HepG2 (cell line): Measurements from ENCODE around the gene TMEM86B. TPM values are rescaled to one million over a fixed set of nuclear protein-coding genes. Genes with fewer than 3 reads are reported as not detected.

Experiments used
- ATM ChIP-seq: fragments of 450-650 bp; IDR thresholded peaks from 2 replicates; pipeline ENCODE4 v1.7.1; 2017; ENCODE audit warnings: mild to moderate bottlenecking, borderline replicate concordance
- ELF3 ChIP-seq: IDR thresholded peaks from 2 replicates; pipeline ENCODE4 v1.6.1; 2016; ENCODE audit warnings: missing genetic modification reagents, missing compliant biosample characterization
- HMG20A ChIP-seq: IDR thresholded peaks from 2 replicates; pipeline ENCODE4 v1.6.1; 2016; ENCODE audit warnings: borderline replicate concordance
- HOXA3 ChIP-seq: sonication (generic); formaldehyde crosslinking; IDR thresholded peaks from 2 replicates; pipeline ENCODE4 v1.5.0; 2020; ENCODE audit warnings: missing genetic modification reagents
- KDM5A ChIP-seq: fragments of 200-600 bp; sonication (generic); IDR thresholded peaks from 2 replicates; pipeline ENCODE4 v1.7.0; 2018; ENCODE audit warnings: antibody characterized with exemption, mild to moderate bottlenecking, low read length, borderline replicate concordance
- KLF11 ChIP-seq: IDR thresholded peaks from 2 replicates; pipeline ENCODE4 v1.6.1; 2016; ENCODE audit warnings: missing compliant biosample characterization
- MAFK ChIP-seq, 2 experiments: IDR thresholded peaks in 1 of 2; conservative IDR thresholded peaks in 1 of 2; 2 replicates each; pipeline ENCODE4 v1.6.1; 2011; ENCODE audit warnings: improper control_type of control experiment in 2 of 2, low read length in 2 of 2
- NR2F6 ChIP-seq, 2 experiments: IDR thresholded peaks; 2 replicates each; pipeline ENCODE4 v1.6.1; 2016; ENCODE audit warnings: antibody characterized with exemption in 1 of 2, mild to moderate bottlenecking in 1 of 2
- PHF21A ChIP-seq: sonication (generic); formaldehyde crosslinking; IDR thresholded peaks from 2 replicates; pipeline ENCODE4 v1.5.0; 2020; ENCODE audit warnings: mild to moderate bottlenecking, missing genetic modification reagents
- SPEN ChIP-seq: sonication (generic); formaldehyde crosslinking; IDR thresholded peaks from 2 replicates; pipeline ENCODE4 v1.5.1; 2020; ENCODE audit warnings: low read depth, mild to moderate bottlenecking, missing genetic modification reagents
- ZFP37 ChIP-seq: sonication (generic); formaldehyde crosslinking; IDR thresholded peaks from 2 replicates; pipeline ENCODE4 v1.4.0; 2020; ENCODE audit warnings: missing genetic modification reagents, borderline replicate concordance
- ZNF703 ChIP-seq: sonication (generic); formaldehyde crosslinking; IDR thresholded peaks from 2 replicates; pipeline ENCODE4 v1.5.1; 2020; ENCODE audit warnings: missing genetic modification reagents, mild to moderate bottlenecking, moderate library complexity, borderline replicate concordance
- polyA plus RNA-seq, 8 experiments: library from polyadenylated mRNA; depleted of rRNA in 3 of 8; stranded (reverse) in 7 of 8; unstranded in 1 of 8; fragments of >200 nt; fragmentation: Illumina TruSeq in 4 of 8; extraction: Trizol in 4 of 8; gene quantifications; 2 replicates each; pipeline versions ENCODE4 v1.2.1 to v1.2.3, GENCODE V29; 2011 to 2016; ENCODE audit warnings: low read depth in 4 of 8, missing spikeins in 1 of 8, mixed read lengths in 1 of 8; ENCODE audit not compliant: insufficient read depth in 1 of 8
- total RNA-seq, 5 experiments: library from RNA; depleted of rRNA; stranded (reverse); fragments of >200 nt; fragmentation: Illumina TruSeq; extraction: Trizol; gene quantifications; 2 replicates each; pipeline ENCODE4 v1.2.3, GENCODE V29; 2016; ENCODE audit warnings: low read depth in 1 of 5
- TF ChIP-seq, protein P1 (sequence below): sonication (generic); formaldehyde crosslinking; IDR thresholded peaks from 2 replicates; pipeline ENCODE4 v1.5.0; 2020; ENCODE audit warnings: mild to moderate bottlenecking, missing genetic modification reagents, borderline replicate concordance
- TF ChIP-seq, protein P2 (sequence below): sonication (generic); formaldehyde crosslinking; IDR thresholded peaks from 2 replicates; pipeline ENCODE4 v1.4.0; 2020; ENCODE audit warnings: mild to moderate bottlenecking, missing genetic modification reagents
- TF ChIP-seq, protein P3 (sequence below): IDR thresholded peaks from 2 replicates; pipeline ENCODE4 v1.6.1; 2018; ENCODE audit warnings: missing genetic modification reagents, mild to moderate bottlenecking, missing compliant biosample characterization
- TF ChIP-seq, protein P4 (sequence below): sonication (generic); formaldehyde crosslinking; IDR thresholded peaks from 2 replicates; pipeline ENCODE4 v1.9.0; 2021; ENCODE audit warnings: mild to moderate bottlenecking, missing genetic modification reagents

Gene TMEM86B
- total and polyA plus RNA-seq, 2 of the 13 experiments (the other 11 are each of a cell fraction or from before 2014, with no cell fraction given), result 7.7 to 9.6 TPM

DNA sequence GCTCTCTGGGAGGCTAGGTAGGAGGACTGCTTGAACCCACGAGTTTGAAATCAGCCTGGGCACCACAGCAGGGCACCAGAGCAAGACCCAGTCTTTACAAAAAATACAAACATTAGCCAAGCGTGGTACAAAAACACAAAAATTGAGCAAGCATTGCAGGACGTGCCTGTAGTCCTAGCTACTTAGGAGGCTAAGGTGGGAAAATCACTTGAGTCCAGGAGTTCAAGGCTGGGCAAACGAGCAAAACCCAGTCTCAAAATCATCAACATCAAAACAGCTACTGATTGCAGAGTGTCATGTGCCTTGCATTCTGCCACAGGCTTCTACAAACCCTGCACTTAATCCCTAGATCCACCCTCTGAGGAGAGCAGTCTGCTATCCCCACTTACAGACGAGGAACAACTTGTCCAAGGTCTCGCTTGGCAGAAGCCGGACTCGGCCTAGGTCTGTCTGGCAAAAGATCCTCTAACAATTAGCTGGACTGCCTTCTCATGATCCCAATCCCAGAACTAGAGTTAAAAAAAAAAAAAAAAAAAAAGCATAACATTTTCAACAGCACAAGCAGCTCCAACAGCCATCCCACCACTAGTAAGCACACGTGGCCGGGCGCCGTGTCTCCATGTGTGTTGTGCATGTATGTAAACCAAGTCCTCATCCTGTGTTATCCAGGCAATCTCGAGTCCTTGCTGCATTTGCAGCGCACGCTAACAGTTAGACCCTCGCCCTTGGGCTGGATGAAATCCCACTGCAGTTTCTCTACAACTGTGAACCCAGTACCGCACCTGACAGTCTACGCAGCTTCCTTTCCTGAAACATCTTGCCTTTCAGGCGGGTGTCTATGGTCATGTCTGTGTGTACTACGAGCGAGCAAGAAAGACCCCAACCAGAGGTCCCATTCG is 28.2 kb upstream of the TMEM86B start (continued):
- TF ChIP-seq, protein P1, sequence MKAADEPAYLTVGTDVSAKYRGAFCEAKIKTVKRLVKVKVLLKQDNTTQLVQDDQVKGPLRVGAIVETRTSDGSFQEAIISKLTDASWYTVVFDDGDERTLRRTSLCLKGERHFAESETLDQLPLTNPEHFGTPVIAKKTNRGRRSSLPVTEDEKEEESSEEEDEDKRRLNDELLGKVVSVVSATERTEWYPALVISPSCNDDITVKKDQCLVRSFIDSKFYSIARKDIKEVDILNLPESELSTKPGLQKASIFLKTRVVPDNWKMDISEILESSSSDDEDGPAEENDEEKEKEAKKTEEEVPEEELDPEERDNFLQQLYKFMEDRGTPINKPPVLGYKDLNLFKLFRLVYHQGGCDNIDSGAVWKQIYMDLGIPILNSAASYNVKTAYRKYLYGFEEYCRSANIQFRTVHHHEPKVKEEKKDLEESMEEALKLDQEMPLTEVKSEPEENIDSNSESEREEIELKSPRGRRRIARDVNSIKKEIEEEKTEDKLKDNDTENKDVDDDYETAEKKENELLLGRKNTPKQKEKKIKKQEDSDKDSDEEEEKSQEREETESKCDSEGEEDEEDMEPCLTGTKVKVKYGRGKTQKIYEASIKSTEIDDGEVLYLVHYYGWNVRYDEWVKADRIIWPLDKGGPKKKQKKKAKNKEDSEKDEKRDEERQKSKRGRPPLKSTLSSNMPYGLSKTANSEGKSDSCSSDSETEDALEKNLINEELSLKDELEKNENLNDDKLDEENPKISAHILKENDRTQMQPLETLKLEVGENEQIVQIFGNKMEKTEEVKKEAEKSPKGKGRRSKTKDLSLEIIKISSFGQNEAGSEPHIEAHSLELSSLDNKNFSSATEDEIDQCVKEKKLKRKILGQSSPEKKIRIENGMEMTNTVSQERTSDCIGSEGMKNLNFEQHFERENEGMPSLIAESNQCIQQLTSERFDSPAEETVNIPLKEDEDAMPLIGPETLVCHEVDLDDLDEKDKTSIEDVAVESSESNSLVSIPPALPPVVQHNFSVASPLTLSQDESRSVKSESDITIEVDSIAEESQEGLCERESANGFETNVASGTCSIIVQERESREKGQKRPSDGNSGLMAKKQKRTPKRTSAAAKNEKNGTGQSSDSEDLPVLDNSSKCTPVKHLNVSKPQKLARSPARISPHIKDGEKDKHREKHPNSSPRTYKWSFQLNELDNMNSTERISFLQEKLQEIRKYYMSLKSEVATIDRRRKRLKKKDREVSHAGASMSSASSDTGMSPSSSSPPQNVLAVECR (CRISPR knock-in tag), result peak; percentile 38
- TF ChIP-seq PHF21A, result 0 out of 2 replicates have a peak, but pooled peaks have one; percentile 54
- no peak for TF ChIP-seq KLF11 (CRISPR knock-in tag)
- TF ChIP-seq ZFP37 (CRISPR knock-in tag), result no peak
- 0 out of 2 replicates have a peak, but pooled peaks have one; percentile 70 for TF ChIP-seq SPEN (CRISPR knock-in tag)
- TF ChIP-seq ELF3, result peak; percentile 42; the same call in 1 of the 2 replicates
- TF ChIP-seq, protein P2, sequence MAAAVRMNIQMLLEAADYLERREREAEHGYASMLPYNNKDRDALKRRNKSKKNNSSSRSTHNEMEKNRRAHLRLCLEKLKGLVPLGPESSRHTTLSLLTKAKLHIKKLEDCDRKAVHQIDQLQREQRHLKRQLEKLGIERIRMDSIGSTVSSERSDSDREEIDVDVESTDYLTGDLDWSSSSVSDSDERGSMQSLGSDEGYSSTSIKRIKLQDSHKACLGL, result no peak
- TF ChIP-seq, protein P3, sequence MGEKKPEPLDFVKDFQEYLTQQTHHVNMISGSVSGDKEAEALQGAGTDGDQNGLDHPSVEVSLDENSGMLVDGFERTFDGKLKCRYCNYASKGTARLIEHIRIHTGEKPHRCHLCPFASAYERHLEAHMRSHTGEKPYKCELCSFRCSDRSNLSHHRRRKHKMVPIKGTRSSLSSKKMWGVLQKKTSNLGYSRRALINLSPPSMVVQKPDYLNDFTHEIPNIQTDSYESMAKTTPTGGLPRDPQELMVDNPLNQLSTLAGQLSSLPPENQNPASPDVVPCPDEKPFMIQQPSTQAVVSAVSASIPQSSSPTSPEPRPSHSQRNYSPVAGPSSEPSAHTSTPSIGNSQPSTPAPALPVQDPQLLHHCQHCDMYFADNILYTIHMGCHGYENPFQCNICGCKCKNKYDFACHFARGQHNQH (CRISPR knock-in tag), result peak; percentile 61; the same call in 1 of the 2 replicates
- TF ChIP-seq MAFK (conservative IDR thresholded peaks at IDR 0.05 in 1 of 2, IDR thresholded peaks at IDR 0.05 in 1 of 2; ENCODE audit: low read length in 2 of 2), result no peak
- no peak for TF ChIP-seq ZNF703
- TF ChIP-seq HOXA3 (CRISPR knock-in tag), result no peak
- TF ChIP-seq HMG20A, result 0 out of 2 replicates have a peak, but pooled peaks have one; percentile 34
- TF ChIP-seq, protein P4, sequence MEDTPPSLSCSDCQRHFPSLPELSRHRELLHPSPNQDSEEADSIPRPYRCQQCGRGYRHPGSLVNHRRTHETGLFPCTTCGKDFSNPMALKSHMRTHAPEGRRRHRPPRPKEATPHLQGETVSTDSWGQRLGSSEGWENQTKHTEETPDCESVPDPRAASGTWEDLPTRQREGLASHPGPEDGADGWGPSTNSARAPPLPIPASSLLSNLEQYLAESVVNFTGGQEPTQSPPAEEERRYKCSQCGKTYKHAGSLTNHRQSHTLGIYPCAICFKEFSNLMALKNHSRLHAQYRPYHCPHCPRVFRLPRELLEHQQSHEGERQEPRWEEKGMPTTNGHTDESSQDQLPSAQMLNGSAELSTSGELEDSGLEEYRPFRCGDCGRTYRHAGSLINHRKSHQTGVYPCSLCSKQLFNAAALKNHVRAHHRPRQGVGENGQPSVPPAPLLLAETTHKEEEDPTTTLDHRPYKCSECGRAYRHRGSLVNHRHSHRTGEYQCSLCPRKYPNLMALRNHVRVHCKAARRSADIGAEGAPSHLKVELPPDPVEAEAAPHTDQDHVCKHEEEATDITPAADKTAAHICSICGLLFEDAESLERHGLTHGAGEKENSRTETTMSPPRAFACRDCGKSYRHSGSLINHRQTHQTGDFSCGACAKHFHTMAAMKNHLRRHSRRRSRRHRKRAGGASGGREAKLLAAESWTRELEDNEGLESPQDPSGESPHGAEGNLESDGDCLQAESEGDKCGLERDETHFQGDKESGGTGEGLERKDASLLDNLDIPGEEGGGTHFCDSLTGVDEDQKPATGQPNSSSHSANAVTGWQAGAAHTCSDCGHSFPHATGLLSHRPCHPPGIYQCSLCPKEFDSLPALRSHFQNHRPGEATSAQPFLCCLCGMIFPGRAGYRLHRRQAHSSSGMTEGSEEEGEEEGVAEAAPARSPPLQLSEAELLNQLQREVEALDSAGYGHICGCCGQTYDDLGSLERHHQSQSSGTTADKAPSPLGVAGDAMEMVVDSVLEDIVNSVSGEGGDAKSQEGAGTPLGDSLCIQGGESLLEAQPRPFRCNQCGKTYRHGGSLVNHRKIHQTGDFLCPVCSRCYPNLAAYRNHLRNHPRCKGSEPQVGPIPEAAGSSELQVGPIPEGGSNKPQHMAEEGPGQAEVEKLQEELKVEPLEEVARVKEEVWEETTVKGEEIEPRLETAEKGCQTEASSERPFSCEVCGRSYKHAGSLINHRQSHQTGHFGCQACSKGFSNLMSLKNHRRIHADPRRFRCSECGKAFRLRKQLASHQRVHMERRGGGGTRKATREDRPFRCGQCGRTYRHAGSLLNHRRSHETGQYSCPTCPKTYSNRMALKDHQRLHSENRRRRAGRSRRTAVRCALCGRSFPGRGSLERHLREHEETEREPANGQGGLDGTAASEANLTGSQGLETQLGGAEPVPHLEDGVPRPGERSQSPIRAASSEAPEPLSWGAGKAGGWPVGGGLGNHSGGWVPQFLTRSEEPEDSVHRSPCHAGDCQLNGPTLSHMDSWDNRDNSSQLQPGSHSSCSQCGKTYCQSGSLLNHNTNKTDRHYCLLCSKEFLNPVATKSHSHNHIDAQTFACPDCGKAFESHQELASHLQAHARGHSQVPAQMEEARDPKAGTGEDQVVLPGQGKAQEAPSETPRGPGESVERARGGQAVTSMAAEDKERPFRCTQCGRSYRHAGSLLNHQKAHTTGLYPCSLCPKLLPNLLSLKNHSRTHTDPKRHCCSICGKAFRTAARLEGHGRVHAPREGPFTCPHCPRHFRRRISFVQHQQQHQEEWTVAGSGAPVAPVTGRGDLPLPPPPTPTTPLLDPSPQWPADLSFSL (CRISPR knock-in tag), result no peak
- no peak for TF ChIP-seq KDM5A
- TF ChIP-seq ATM, result no peak
- TF ChIP-seq NR2F6 (IDR thresholded peaks at IDR 0.05), result no peak; the same call in 1 of the 2 replicates
- TF ChIP-seq NR2F6 (CRISPR knock-in tag; IDR thresholded peaks at IDR 0.05), result peak; percentile 33
